AML-193 (cell line): ENCODE results near the gene HERC3.
"Not testable (repeated sequence)": the region's sequence is repeated elsewhere in the genome, so short reads cannot be mapped to it uniquely, and the experiment has no call there.

Experiments
- DNase-seq, 2 experiments: peaks; one replicate each; lab custom pipeline; 2025; lab: John Stamatoyannopoulos, UW

Gene HERC3

DNA sequence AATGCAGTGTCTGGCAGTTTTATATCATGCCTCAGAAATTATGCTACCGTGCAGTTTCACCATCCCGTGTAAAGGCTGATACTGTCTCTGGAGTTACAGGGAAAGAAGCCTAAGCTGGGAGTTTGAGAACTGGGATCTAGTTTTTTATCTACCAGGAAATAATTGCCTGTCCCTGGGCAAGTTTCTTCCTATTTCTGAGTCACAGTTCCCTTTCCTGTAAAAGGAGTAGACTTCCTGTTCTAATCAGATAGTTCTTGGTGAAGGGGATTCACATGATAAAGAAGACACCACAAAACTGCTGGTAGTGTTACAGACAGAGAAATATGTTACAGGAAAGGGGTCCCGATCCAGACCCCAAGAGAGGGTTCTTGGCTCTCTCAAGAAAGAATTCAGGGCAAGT, 17.1 kb downstream of the HERC3 start:
- DNase-seq: peak in 1 of 2 experiments; percentile 9

GRCh38 chr4:88609794-88610193, 17.5 kb downstream of the HERC3 start:
- not testable (repeated sequence) for DNase-seq

GRCh38 chr4:88610771-88611170, 18.5 kb downstream of the HERC3 start:
- DNase-seq: no peak

- DNase-seq: peak; percentile 62 to 71
Observed at GRCh38 chr4:88613417-88613875, 21.2 kb downstream of the HERC3 start.

GRCh38 chr4:88614058-88614457, 21.8 kb downstream of the HERC3 start:
- no peak for DNase-seq

DNA sequence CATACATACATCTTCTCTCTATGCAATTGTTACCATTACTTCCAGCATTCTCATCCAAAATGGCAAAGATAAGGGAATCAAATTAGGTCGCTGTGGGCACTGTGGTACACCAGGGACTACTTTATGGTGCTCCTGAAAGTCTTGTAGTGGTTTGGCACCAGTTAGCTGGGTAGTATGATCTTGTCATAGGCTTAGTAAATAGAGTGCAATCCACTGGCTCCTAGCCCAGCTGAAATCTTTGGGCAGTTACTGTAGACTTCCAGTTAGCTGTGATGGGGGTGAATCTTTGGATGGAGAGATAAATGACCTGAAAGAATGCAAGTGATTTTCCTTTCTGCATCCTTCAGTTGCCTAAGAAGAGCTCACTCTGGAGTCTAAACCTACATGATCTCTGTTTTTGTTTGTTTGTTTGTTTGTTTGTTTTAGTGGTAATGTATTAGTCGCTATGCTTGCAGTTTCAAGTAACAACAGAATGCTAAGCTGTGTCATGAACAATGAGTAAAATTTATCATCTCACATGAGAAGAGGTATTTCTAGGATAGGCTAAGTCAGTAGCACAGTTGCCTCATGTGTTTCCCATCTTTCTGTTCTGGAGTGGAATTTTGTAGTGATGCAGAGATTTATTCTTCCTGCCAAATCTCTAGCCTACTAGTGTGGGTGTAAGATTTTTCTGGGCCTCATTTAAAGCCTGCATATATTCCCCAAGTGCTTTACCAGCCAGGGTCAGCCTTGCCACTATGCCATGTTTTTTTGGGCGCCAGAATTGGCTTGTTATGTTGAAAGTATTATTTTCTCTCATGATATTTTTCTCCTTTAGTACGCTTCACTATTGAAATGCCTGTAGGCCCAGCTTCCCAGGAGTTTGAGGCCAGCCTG, 24.2 kb downstream of the HERC3 start:
- no peak for DNase-seq

DNA sequence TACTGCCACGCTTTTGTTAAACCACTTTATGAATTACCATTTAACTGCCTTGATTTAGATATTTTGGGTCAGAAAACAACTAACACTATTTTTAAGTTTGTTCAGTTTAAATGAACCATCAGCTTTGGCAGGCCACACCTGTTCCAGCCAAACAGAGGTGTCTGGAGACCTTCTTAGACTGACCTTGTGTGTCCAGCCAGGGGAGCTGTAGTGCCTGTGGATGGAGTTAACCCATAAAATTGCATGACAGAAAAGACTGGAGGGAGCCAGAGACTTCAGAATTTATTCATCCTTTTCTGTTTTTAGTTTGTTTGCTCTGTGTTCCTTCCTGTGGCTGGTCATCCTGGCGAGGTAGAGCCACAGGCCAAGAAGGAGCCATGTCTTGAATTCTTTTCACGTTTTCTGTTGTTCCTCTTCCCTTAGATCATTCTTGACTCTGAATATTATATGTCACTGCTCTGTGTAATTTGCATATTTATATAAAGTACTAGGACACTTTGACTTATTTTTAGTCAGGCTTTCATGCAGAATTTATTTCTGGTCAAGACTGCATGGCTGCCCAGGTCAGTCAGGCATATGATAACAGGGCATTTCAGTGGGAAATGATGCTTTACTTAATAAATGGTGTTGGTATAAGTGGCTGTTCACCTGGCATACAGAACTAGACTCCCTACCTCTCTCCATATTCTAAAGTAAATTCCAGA, 26.7 kb downstream of the HERC3 start:
- DNase-seq: no peak

DNA sequence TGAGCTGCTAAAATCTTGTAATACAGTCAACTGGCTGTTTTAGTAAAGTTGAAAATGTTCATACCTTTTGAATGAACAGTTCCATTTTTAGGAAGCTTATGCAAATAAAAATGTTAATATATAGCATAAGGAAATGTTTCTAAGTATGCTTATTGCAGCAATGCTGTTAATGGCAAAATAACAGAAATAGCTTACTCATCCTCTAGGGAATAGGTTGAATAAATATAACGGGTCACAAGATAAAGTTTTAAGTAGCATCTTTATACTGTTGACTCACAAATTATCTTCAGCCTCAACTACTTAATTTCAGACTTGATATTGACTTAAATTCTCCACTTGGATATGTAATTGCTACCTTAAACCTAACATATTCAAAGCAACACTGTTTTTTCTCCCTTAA, 27.7 kb downstream of the HERC3 start:
- DNase-seq: no peak

DNA sequence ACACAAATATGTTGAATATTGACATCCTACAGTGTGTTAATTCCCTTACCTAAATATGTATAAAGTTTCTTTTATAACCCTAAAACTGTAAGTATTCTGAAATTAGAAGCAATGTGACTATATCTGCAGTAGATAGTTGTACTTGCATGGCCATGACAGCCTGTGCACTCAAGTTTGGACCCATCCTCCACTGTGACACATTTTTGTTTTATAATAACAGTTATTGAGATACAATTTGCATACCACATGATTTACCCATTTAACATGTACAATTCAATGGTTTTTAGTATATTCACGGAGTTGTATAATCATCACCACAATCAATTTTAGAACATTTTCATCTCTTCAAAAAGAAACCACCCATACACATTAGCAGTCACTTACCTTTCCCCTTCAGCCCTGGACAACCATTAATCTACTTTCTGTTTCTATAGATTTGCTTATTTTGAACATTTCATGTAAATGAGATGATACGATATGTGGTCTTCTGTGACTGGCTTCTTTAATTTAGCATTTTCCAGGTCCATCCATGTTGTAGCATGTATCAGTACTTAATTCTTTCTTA, 29.6 kb downstream of the HERC3 start:
- DNase-seq: no peak

DNA sequence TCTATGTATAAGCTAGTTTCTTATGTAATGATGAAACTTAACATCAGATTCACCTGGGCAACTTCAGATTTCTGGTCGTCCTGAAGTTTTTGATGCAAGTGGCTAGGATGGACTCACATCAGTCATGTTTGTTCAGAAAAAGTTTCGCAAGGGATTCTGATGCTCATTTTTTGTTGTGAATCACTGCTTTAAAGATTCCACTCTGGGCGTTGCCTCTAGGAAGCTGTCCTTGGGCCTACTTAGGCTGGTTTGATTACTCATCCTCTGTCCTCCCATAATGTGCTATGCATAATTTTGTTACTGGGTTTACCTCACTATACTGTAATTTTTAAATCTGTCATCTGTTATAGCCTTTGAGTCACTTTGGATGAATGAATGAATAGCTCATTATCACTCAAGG, 30.8 kb downstream of the HERC3 start:
- no peak for DNase-seq

GRCh38 chr4:88628746-88629145, 36.5 kb downstream of the HERC3 start:
- DNase-seq: no peak

GRCh38 chr4:88629826-88630225, 37.5 kb downstream of the HERC3 start:
- no peak for DNase-seq

DNA sequence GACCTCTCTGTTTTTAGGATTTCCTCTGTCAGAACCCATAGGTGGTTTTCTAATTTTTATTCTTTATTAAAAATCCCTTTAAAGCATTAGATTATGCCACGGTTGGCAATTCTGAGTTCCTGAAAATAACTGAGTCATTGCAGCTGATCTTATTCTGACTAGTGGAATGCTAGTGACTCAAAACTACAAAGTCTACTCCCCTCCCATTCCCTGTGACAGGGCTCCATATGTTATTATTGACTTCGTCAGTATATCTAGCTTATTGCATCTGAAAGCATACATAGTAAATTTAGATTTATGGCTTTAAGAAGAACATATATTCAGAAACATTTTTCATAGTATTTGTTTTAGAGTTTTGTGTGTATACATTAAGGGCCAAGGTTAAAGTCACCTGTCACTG, 38.5 kb downstream of the HERC3 start:
- no peak for DNase-seq

- DNase-seq: no peak
Observed at GRCh38 chr4:88643932-88644331, 51.7 kb downstream of the HERC3 start.

- no peak for DNase-seq
Observed at GRCh38 chr4:88645994-88646393, 53.7 kb downstream of the HERC3 start.

GRCh38 chr4:88646528-88647280, 54.4 kb downstream of the HERC3 start:
- DNase-seq: no peak

GRCh38 chr4:88649716-88650115, 57.4 kb downstream of the HERC3 start:
- DNase-seq: no peak

DNA sequence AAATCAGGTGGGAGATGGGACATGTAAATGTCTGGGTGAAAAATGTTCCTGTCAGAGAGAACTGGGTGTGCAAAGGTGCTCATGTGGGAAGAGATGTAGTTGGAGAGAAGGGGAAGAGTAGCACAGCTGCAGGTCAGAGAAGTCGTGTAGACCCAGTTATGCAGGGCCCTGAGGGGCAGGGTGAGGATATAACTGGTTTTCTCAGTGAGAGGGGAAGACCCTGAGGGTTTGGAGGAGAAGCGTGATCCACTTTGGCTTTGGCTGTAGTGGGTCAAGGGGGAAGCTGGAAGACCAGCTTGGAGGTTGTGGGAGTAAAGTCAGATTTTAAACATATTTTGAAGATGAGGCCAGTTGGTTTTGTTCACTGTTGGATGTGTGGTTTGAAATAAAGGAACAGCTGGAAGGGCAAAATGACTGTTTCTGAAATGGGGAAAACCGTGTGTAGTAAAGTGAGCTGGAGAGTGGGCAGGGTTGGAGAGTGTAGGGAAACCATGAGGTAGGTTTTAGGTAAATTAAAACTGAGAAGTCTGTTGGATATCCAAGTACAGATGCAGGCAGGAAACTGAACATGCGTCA, 61.2 kb downstream of the HERC3 start:
- no peak for DNase-seq

DNA sequence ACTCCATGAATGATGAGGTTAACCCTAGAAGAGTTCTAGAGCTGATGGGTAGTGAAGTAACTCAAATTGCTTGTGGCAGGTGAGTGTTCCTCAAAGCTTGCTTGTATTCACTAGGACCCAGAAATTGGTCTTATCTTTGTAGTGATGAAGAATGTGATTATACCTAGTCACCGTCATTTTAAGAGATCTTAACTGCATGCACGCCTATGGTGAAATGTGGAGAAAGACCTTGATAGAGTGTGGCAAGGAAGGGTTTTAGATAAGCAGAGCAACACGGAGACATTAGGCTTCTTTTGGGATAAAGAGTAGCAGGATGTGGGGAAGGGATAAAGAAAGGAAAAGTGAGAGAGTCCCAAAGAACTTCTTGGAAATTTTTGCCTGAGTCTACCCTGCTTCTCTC, 62.9 kb downstream of the HERC3 start:
- no peak for DNase-seq

DNA sequence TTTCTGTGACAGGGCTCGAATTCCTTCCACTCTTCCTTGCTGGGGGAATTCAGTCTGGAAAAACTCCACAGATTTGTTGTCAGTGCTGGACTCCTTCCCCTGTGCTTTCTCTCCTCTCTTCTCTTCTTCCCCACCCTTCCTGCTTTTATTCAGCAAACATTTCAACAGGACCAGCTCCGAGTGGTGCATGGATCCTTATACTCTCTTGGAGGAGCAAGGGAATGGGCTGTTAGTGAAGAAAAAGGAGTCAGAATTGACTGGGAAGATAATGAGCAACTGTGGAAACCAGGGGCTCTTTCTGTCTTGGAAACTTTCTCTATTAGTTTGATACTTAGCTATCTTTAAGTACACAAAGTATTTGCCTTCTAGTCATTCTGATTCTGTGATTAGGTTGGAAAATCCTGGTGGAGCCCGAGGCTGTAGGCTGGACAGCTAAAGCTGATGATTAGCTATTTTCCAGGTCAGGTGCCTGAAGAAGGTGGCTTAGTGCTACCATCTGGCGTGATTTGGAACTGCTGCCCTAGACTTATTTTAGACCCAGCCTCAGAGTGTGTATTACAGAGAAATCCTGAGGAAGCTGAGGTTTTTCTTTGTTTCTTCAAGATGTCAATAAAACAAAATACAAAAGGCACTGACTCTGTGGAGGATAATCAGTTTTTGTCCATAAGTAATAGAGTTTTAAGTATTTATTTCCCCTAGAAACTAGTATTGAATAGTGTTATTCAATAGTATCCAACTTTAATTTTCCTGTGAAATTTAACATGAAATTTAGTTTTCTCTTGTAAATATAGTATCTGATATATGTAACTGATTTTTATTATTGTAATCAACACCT, 67.0 kb downstream of the HERC3 start:
- peak; percentile 27 to 41 for DNase-seq

DNA sequence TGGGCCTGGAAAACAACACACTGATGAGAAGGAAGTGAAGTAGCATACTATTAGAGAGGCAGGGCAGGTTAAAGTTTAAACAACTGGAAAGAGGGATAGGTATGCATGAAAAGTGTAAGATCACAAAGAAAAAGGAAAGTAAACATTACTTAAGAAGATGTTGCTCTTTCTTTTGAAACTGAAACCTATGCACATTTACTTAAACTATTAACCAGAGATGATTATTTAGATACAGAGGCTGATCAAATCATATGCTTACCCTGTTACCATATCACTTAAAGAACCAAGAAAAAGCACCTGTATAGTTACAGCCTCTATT, 67.6 kb downstream of the HERC3 start:
- no peak for DNase-seq
